Activated CD4-positive, alpha-beta T cell treated with anti-CD3 and anti-CD28 coated beads, Interleukin-2, amount 50 U/mL, for 4 hours (primary cell): ENCODE data around the gene TBC1D5.

Experiments
- DNase-seq, 2 experiments: peaks; one replicate each; pipeline ENCODE4 v3.0.0-alpha.2; 2020

TBC1D5 gene

GRCh38 chr3:17120115-17120514 is 622.3 kb downstream of the TBC1D5 start:
- DNase-seq = no peak

- DNase-seq = no peak
Observed at GRCh38 chr3:17119201-17120072, 623.0 kb downstream of the TBC1D5 start.

DNA sequence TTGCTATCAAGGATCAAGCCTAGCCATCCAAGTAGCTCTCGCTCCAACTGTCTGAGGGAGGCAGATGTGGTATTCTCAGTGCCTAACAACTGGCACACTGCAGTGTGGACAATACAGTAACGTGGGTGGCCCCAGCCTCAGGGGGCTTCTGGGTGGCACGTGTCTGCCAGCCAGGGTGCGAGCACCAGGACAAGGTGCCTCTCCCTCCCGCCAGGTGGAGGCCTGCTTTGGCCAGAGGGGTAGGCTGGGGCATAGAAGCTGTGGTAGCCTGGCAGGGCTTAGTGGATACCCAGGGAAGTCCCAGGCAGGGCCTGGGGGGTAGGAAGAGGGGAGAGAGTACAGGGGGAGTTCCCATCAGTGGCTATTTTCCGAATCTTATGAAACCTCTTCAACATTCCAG is 623.7 kb downstream of the TBC1D5 start:
- DNase-seq = no peak

GRCh38 chr3:17116007-17116600 is 626.3 kb downstream of the TBC1D5 start:
- no peak for DNase-seq

DNA sequence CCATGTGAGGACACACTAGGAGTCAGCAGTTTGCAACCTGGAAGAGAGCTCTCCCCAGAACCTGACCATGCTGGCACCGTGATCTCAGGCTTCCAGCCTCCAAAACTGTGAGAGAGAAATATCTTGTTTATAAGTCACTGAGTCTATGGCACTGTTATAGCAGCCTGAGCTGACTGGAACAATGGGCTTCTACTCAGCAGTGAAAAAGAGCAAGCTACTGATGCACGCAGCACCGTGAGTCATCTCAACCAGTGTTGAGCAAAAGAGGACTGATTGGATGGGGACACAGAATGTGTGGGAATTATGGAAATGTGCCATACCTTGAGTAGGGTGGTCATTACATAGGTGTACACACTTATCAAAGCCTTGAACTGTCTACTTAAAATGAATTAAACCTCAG is 627.2 kb downstream of the TBC1D5 start:
- DNase-seq = no peak

- no peak for DNase-seq
Observed at GRCh38 chr3:17111586-17111985, 630.8 kb downstream of the TBC1D5 start.

DNA sequence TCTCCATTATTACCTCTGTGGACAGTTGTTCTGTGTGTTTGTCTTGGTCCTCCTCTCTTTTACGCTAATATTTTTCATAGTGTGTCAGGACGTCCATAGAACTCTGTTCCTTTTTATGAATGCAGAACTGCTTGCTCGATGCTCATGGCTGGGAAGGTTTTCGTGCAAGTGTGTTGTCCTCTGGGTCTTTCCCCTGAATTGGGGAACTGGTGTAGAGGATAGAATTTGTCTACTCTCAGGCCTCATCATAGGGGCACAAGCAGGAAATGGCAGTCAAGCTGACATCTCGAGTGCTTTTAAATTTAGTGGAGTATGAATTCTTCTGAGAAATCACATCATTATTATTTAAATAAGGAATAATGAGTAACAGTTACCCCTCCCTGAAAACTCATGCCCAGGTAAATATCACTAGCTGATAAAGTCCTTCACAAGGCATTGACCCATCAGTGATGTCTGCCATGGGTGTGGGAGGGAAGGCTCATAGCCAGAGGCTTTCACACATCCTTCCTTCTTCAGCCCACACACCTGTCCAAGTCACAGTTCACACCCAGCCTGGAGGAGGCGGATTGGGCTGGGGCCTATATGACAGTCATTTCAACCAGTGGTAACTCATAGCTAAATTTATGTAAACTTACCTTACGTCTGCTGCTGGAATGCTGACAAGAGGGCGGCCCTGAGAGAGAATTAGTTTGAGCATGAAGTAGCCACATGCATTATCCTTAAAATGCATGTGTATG is 631.6 kb downstream of the TBC1D5 start:
- no peak for DNase-seq
